GM12873 (cell line): ENCODE data around the gene SLCO4C1.

Source experiments
- CTCF ChIP-seq: IDR thresholded peaks from 2 replicates; pipeline ENCODE4 v1.5.1; 2012; ENCODE audit warnings: low read depth, mild to moderate bottlenecking, moderate library complexity, low read length, control low read depth; ENCODE audit not compliant: insufficient read depth; ENCODE audit errors: missing control alignments

SLCO4C1 gene

GRCh38 chr5:102270036-102270435, 26.0 kb downstream of the SLCO4C1 start:
- no peak for TF ChIP-seq CTCF

- no peak for TF ChIP-seq CTCF
These were observed 33.4 kb downstream of the SLCO4C1 start for GRCh38 chr5:102262688-102263087.

GRCh38 chr5:102249381-102249780, 46.7 kb downstream of the SLCO4C1 start:
- TF ChIP-seq CTCF, result no peak

GRCh38 chr5:102243213-102243612, 52.9 kb downstream of the SLCO4C1 start:
- no peak for TF ChIP-seq CTCF

GRCh38 chr5:102241809-102242421, 54.2 kb downstream of the SLCO4C1 start:
- TF ChIP-seq CTCF, result no peak

GRCh38 chr5:102231693-102232619, 64.1 kb downstream of the SLCO4C1 start:
- no peak for TF ChIP-seq CTCF

- no peak for TF ChIP-seq CTCF
These were observed 66.4 kb downstream of the SLCO4C1 start for GRCh38 chr5:102229685-102230084.
